ENCODE measurements around the gene CDH23.

The CDH23 gene

GRCh38 chr10:71671994-71672946, 275.6 kb downstream of the CDH23 start:
- in situ Hi-C loops (cut with MboI; ENCODE audit: low sequenced_read_pairs), result no loop called here

GRCh38 chr10:71675295-71675970, 278.7 kb downstream of the CDH23 start:
- in situ Hi-C loops (cut with MboI; ENCODE audit: low sequenced_read_pairs), result no loop called here

DNA sequence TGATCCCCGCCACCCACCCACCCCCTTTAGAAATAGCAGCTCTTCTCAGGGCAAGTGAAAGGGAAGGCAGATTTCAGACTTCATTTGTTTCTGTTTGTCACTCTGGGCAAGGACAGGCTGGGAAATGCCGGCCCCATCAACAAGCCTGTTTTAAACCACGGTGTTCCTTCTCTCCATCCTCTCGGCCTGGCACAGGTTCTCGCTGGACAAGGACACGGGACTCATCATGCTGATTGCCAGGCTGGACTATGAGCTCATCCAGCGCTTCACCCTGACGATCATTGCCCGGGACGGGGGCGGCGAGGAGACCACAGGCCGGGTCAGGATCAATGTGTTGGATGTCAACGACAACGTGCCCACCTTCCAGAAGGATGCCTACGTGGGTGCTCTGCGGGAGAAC, 280.5 kb downstream of the CDH23 start:
- in situ Hi-C loops (cut with MboI; ENCODE audit: low sequenced_read_pairs), result no loop called here

- in situ Hi-C loops (cut with MboI; ENCODE audit: low sequenced_read_pairs), result no loop called here
Observed at GRCh38 chr10:71678057-71678805, 281.5 kb downstream of the CDH23 start.

- in situ Hi-C loops (cut with MboI; ENCODE audit: low sequenced_read_pairs), result no loop called here
Observed at GRCh38 chr10:71679425-71679824, 282.7 kb downstream of the CDH23 start.

- in situ Hi-C loops (cut with MboI; ENCODE audit: low sequenced_read_pairs), result no loop called here
Observed at GRCh38 chr10:71681977-71682376, 285.3 kb downstream of the CDH23 start.

DNA sequence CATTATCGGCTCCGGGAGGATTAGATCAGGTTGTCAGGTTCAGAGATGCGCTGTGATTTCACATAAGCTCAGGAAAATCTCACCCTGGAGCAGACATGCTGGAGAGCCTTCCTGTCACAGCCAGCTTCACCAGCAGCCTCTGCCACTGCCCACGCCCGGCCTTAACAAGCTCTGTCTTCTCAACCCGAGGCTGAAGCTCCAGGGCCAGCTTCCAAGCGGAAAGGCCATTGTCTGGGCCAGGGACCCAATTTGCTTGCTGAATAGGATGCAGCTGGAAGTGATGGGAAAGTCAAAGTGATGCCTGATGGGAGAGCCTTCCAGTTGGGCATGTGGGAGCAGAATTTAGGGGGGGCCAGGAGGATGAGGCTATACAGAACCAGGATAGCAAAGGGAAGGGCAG, 286.6 kb downstream of the CDH23 start:
- in situ Hi-C loops (cut with MboI; ENCODE audit: low sequenced_read_pairs), result no loop called here

DNA sequence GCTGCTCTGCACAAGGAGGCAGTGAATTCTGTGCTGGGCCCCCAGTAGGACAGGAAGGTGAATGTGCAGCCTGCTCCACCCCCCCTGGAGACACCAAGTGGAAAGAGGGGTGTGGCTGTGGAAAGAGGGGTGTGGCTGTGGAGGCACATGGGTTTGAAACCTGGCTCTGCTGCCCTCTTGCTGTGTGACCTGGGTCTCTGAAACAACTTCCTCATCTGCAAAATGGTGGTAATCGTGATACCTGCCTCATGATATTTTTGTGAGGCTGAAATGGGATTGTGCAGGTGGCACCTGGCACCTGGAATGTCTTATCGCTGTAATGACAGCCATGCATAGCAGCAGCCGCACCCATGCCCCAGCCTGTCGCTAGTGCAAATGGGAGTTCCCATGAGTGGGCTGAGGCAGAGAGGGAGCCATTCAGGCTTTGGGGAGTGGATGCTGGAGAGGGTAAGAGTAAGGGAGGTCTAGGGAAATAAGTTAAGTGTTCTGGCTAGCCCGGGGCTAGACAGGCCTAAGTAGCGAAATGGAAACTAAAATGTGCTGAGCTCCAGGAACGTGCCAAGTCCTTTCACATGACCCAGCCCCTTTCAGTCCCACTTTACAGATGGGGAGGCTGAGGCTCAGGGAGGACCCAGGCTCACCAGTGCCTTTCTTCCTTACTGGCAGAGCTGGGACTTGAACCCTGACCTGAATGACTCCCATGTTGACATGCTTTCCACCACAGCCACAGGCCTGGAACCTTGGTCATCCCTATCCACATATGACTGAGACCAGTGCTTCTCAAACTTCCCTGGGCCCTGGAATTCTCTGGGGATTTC, 287.8 kb downstream of the CDH23 start:
- in situ Hi-C loops (cut with MboI; ENCODE audit: low sequenced_read_pairs), result no loop called here

GRCh38 chr10:71685554-71686232, 289.0 kb downstream of the CDH23 start:
- in situ Hi-C loops (cut with MboI; ENCODE audit: low sequenced_read_pairs), result no loop called here

DNA sequence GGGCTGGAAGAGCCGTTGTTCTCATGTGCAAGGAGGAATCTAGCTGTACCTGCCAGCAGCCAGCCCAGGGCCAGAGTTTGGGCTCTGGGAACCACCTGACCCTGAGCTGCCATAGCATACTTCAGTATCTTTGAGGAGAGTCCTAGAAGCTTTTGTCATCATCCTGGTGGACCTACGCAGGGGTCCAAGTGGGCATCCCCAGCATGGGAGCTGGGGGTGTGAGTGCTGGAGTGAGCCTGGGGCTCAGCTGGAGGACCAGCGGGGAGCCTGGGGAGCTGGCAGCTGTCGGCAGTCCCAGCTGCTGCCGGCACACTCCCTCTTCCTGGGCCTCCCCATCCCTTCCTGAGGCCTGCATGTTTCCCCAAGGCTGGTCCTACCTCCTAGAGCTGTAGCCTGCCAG, 290.4 kb downstream of the CDH23 start:
- in situ Hi-C loops (cut with MboI; ENCODE audit: low sequenced_read_pairs), result no loop called here

GRCh38 chr10:71687480-71687879, 290.8 kb downstream of the CDH23 start:
- in situ Hi-C loops (cut with MboI; ENCODE audit: low sequenced_read_pairs), result no loop called here

GRCh38 chr10:71688256-71688655, 291.5 kb downstream of the CDH23 start:
- in situ Hi-C loops (cut with MboI; ENCODE audit: low sequenced_read_pairs), result no loop called here

DNA sequence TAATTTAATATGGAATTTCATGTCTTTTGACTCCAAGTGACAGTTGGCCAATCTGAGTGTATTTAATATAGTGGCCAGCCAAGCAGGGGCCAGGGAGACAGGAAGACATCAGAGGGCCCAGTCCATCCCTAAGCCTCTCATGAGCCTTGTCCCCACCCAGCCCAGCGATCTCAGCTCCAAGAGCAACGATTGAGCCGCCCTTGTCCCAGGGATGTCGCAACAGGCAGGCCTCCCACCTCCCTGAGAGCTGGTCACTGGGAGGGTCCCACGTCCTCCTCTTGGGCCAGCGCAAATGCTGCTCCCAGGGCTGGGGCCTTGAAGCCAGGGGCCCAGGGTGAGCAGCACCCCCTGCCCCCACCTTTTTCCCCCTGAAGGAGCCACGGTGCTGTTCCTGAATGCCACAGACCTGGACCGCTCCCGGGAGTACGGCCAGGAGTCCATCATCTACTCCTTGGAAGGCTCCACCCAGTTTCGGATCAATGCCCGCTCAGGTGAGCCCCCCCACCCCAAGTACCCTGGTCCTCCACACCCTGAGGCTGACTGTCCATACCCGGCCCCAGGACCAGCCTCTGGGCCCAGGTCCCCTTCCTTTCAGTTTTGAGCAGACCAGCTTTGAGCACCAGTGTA, 293.5 kb downstream of the CDH23 start:
- in situ Hi-C loops (cut with MboI; ENCODE audit: low sequenced_read_pairs), result no loop called here

DNA sequence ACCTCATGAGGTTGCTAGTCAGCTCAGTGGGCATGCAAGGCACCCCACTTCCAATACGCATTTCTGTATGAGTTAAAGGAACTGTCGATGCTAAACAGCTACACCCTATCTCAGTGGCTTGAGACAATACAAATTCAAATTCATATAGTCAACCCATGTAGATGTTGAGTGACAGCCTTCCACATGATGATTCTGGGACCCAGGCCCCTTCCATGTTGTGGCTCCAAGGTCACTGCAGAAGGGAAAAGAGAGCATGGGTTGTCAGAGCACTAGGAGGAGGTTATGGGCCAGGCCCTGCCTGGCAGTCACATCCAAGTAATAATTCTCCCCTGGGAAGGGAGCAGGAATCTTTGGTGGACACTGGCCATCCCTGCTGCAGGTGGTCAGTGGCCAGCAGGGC, 294.7 kb downstream of the CDH23 start:
- in situ Hi-C loops (cut with MboI; ENCODE audit: low sequenced_read_pairs), result no loop called here

GRCh38 chr10:71692598-71693306, 296.0 kb downstream of the CDH23 start:
- in situ Hi-C loops (cut with MboI; ENCODE audit: low sequenced_read_pairs), result no loop called here

GRCh38 chr10:71693377-71693776, 296.7 kb downstream of the CDH23 start:
- in situ Hi-C loops (cut with MboI; ENCODE audit: low sequenced_read_pairs), result no loop called here

DNA sequence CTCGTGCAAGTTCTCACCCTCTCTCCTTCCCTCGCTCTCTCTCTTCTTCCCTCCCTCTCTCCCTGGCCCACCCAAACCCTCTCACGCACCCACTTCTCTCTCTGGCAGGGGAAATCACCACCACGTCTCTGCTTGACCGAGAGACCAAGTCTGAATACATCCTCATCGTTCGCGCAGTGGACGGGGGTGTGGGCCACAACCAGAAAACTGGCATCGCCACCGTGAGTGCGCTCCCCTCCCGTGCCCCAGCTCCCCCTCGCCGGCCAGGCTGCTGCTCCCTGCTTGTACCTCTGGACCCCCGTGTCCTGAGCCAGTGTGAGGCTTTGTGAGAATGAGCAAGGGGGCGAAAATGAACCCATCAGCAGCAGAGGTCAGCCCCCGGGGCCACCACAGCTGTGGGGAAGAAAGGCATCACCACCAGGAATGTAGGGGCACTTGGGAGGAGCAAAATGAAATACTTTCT, 297.4 kb downstream of the CDH23 start:
- in situ Hi-C loops (cut with MboI; ENCODE audit: low sequenced_read_pairs), result no loop called here

GRCh38 chr10:71694567-71694968, 297.8 kb downstream of the CDH23 start:
- in situ Hi-C loops (cut with MboI; ENCODE audit: low sequenced_read_pairs), result no loop called here
